LoVo (cell line): ENCODE results near the gene IGF2BP2.
A peak's percentile ranks its signal among the peaks of the same experiment; 100 is the strongest.

Experiments used
- DNase-seq: peaks from one replicate; pipeline ENCODE4 v3.0.0-alpha.2; 2016; ENCODE audit warnings: low spot score

IGF2BP2 gene

GRCh38 chr3:185797993-185798830, 26.6 kb downstream of the IGF2BP2 start:
- DNase-seq, result no peak

DNA sequence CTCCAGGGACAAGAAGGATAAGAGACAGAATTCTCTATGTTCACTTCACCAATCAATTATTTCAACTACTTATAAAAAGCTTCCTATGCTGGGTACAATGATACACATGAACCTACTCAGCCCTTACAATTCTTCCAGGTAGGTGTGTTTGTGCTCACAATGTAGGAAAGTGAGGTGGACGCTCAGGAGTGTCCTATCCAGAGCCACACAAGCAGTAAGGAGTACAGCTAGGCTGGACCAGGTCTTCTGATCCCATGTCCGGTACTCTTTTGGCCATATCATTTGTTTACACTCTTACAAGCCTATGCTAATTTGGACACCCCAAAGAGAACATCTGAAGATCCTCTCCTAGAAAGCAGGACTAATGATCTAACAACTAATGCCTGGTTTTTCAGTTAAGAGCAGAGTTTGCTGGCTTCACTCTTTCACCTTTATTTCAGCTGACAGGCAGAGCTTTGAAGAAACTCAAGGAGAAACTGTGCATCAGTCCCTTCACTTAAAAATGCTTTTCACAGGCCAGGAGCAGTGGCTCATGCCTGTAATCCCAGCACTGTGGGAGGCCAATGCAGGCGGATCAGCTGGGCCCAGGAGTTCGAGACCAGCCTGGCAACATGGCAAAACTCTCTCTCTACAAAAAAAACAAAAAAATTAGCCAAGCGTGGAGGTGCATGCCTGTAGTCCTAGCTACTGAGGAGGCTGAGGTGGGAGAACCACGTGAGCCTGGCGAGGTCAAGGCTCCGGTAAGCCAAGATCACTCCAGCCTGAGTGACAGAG, 27.5 kb downstream of the IGF2BP2 start:
- DNase-seq, result no peak

- DNase-seq, result peak; percentile 93
Observed at GRCh38 chr3:185796431-185797107, 28.3 kb downstream of the IGF2BP2 start.

- DNase-seq, result no peak
Observed at GRCh38 chr3:185793381-185793780, 31.5 kb downstream of the IGF2BP2 start.

DNA sequence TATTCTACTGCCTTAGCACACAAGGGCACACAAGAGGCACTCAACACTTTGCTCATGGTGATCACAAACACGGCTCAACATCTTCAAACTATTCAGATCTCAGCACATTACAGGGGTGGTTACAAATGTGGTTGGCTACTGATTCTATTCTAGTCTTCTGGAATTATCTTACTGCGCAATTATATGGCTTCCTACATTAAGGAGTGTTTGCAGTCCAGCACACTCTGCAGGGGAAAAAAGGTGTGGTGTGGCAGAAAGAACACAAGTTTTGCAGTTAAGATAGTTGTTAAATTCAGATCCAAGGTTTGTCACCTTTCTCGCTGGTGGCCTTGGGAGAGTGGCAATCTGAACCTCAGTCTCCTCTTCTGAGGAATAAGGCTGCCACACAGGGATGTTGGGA, 31.9 kb downstream of the IGF2BP2 start:
- DNase-seq, result no peak

GRCh38 chr3:185789891-185790830, 34.7 kb downstream of the IGF2BP2 start:
- DNase-seq, result peak; percentile 58

DNA sequence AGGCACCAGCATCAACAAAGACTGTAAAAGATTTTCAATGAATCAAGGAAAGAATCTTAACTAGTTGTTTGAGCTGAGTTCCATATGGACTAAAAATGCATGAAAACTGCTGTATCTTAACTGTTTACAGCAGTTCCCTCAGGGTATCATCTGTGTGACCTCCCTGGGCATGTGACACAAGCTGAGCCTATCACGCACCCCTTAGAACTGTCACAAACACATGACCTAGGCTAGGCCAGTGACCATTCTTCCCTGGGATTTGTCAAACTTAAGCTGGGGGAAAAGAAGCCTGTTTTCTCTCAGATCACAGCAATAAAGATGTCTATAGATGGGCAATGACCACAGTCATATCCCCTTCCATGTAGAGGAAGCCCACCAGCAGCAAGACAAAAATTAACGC, 35.7 kb downstream of the IGF2BP2 start:
- DNase-seq, result no peak

GRCh38 chr3:185788292-185788691, 36.5 kb downstream of the IGF2BP2 start:
- DNase-seq, result no peak

- no peak for DNase-seq
Observed at GRCh38 chr3:185786956-185787877, 37.6 kb downstream of the IGF2BP2 start.

DNA sequence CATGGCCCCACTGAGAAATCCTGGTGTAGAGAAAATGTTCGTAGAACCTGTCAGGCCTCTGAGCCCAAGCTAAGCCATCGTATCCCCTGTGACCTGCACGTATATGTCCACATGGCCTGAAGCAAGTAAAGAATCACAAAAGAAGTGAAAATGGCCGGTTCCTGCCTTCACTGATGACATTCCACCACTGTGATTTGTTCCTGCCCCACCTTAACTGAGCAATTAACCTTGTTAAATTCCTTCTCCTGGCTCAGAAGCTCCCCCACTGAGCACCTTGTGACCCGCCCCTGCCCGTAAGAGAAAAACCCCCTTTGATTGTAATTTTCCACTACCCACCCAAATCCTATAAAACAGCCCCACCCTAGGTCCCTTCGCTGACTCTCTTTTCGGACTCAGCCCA, 38.6 kb downstream of the IGF2BP2 start:
- DNase-seq, result peak; percentile 70

- DNase-seq, result no peak
Observed at GRCh38 chr3:185784317-185784716, 40.5 kb downstream of the IGF2BP2 start.

GRCh38 chr3:185781759-185782158, 43.1 kb downstream of the IGF2BP2 start:
- DNase-seq, result no peak

DNA sequence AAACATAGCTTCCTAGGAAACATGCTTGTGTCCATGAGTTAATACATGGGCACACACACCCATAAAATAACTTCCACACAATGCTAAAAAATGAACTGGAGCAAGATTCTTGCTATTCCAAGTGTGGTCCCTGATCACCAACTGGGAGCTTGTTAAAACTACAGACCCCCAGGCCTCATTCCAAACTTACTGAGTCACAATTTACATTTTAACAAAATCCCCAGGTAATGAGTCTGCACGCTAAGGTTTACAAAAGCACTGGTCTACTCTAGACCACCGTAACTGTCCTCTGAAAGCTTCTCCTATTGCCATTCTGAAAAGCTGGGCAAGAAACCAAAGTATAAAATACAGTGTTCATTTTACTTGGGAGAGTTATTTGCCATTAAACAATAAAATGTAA, 45.4 kb downstream of the IGF2BP2 start:
- no peak for DNase-seq

- no peak for DNase-seq
Observed at GRCh38 chr3:185778821-185779220, 46.0 kb downstream of the IGF2BP2 start.

DNA sequence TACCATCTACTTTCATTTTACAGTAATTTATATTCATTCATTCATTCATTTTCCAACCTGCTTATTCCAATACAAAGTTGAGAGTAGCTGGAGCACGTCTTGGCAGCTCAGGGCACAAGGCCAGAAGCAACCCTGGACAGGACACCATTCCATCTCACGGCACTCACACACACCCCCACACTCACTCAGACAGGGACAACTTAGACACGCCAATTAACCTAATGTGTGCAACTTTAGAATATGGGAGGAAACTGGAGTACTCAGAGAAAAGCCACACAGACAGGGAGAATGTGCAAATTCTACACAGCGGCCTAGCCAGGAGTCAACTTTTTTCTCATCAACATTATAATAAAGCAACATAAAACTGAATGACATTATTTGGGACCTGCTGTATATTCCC, 46.7 kb downstream of the IGF2BP2 start:
- DNase-seq, result no peak

GRCh38 chr3:185770109-185770508, 54.7 kb downstream of the IGF2BP2 start:
- no peak for DNase-seq

GRCh38 chr3:185768578-185768982, 56.3 kb downstream of the IGF2BP2 start:
- DNase-seq, result peak; percentile 62

GRCh38 chr3:185767002-185767688, 57.7 kb downstream of the IGF2BP2 start:
- no peak for DNase-seq

- DNase-seq, result no peak
Observed at GRCh38 chr3:185766329-185767001, 58.4 kb downstream of the IGF2BP2 start.
